PFSK-1 (cell line): ENCODE measurements around the gene SAFB.

Experiments used
- POLR2AphosphoS5 ChIP-seq: IDR thresholded peaks from 2 replicates; pipeline ENCODE4 v1.6.1; 2012; ENCODE audit warnings: low read depth, mild to moderate bottlenecking, control low read depth, low read length, moderate library complexity
- TAF1 ChIP-seq: IDR thresholded peaks from 2 replicates; pipeline ENCODE4 v1.6.1; 2012; ENCODE audit warnings: low read length, control low read depth, borderline replicate concordance; ENCODE audit not compliant: insufficient read depth

DNA sequence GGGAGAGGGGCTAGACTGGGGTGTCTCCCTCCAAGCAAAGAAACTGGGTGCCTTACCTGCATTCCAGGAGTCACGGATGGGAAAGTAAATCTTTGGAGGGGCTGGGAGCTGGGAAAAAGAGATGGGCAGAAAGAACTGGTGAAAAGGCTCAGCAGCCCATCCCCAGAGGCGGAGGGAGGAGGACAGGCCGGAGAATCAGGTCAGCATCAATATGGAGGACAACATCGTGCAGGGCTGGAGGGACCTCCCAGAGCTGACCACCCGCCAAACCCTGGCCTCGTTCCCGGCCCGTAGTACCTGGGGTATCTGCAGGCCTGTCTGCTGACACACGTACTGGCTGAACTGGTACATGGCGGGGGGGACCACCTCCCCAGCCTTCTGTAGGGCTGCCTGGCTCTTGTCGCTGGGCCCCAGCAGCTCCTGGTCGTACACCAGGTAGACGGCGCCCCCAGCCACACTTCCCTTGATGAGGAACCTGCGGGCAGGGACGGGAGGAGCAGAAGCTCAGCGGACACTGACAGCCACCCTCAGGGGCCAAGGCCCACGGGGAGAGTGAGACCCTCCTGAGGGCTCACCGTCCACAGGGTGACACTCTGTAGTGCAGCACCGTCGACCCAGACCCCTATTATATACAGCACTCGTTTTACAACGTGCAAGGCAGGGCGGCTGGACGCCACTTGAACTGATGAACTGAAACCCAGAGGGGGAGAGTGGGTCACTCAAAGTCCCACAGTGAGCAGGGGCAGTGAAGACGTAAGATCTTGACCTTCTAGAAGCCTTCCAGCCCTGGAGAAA, 56.6 kb downstream of the SAFB start:
- no peak for TF ChIP-seq TAF1
- no peak for TF ChIP-seq POLR2AphosphoS5
